ENCODE data around the gene FBLN1.

Gene FBLN1

GRCh38 chr22:45504373-45505341, 2.0 kb downstream of the FBLN1 start:
- peak; percentile 81 for DNase-seq (ENCODE audit: low read depth)

- no peak for DNase-seq (ENCODE audit: low read depth)
Measured at GRCh38 chr22:45505991-45506747, 3.5 kb downstream of the FBLN1 start.

GRCh38 chr22:45506816-45507360, 4.2 kb downstream of the FBLN1 start:
- DNase-seq (ENCODE audit: low read depth): peak; percentile 11

- no peak for DNase-seq (ENCODE audit: low read depth)
Measured at GRCh38 chr22:45507798-45508197, 5.1 kb downstream of the FBLN1 start.

- DNase-seq (ENCODE audit: low read depth): no peak
Measured at GRCh38 chr22:45508814-45509213, 6.1 kb downstream of the FBLN1 start.

- DNase-seq (ENCODE audit: low read depth): no peak
Measured at GRCh38 chr22:45510376-45511232, 7.9 kb downstream of the FBLN1 start.

- DNase-seq (ENCODE audit: low read depth): peak; percentile 96
Measured at GRCh38 chr22:45511847-45512261, 9.2 kb downstream of the FBLN1 start.

- DNase-seq (ENCODE audit: low read depth): no peak
Measured at GRCh38 chr22:45512363-45512762, 9.7 kb downstream of the FBLN1 start.

GRCh38 chr22:45515676-45516075, 13.0 kb downstream of the FBLN1 start:
- no peak for DNase-seq (ENCODE audit: low read depth)

GRCh38 chr22:45516163-45516562, 13.5 kb downstream of the FBLN1 start:
- DNase-seq (ENCODE audit: low read depth): peak; percentile 62

GRCh38 chr22:45516923-45517675, 14.4 kb downstream of the FBLN1 start:
- peak; percentile 85 for DNase-seq (ENCODE audit: low read depth)

- DNase-seq (ENCODE audit: low read depth): no peak
Measured at GRCh38 chr22:45518136-45518535, 15.5 kb downstream of the FBLN1 start.

- DNase-seq (ENCODE audit: low read depth): no peak
Measured at GRCh38 chr22:45518580-45518991, 15.9 kb downstream of the FBLN1 start.

GRCh38 chr22:45521178-45521577, 18.5 kb downstream of the FBLN1 start:
- DNase-seq (ENCODE audit: low read depth): no peak

- no peak for DNase-seq (ENCODE audit: low read depth)
Measured at GRCh38 chr22:45522462-45522861, 19.8 kb downstream of the FBLN1 start.

- no peak for DNase-seq (ENCODE audit: low read depth)
Measured at GRCh38 chr22:45524157-45524556, 21.5 kb downstream of the FBLN1 start.

- no peak for DNase-seq (ENCODE audit: low read depth)
Measured at GRCh38 chr22:45524966-45525365, 22.3 kb downstream of the FBLN1 start.

GRCh38 chr22:45525480-45525879, 22.8 kb downstream of the FBLN1 start:
- DNase-seq (ENCODE audit: low read depth): no peak

GRCh38 chr22:45526281-45526680, 23.6 kb downstream of the FBLN1 start:
- DNase-seq (ENCODE audit: low read depth): no peak

- no peak for DNase-seq (ENCODE audit: low read depth)
Measured at GRCh38 chr22:45526768-45527360, 24.2 kb downstream of the FBLN1 start.

- DNase-seq (ENCODE audit: low read depth): no peak
Measured at GRCh38 chr22:45527456-45527855, 24.8 kb downstream of the FBLN1 start.

Measured in iris pigment epithelial cell (primary cell).